K562 (cell line): ENCODE results near the gene KIT. TPM values are rescaled to one million over a fixed set of nuclear protein-coding genes. Genes with fewer than 3 reads are reported as not detected.

ENCODE experiments used
- BHLHE40 ChIP-seq: IDR thresholded peaks from 2 replicates; pipeline ENCODE4 v1.6.1; 2011; ENCODE audit warnings: low read length, improper control_type of control experiment
- CSDE1 ChIP-seq, 2 experiments: fragments of 450-650 bp; IDR thresholded peaks; 2 replicates each; pipeline ENCODE4 v1.6.1; 2016; ENCODE audit warnings: mild to moderate bottlenecking in 1 of 2
- HNRNPLL ChIP-seq: fragments of 200-400 bp; formaldehyde crosslinking; IDR thresholded peaks from 2 replicates; pipeline ENCODE4 v1.6.1; 2017; ENCODE audit warnings: low read length, low read depth, mild to moderate bottlenecking; ENCODE audit not compliant: poor library complexity, severe bottlenecking
- ILF3 ChIP-seq: fragments of 450-650 bp; IDR thresholded peaks from 2 replicates; pipeline ENCODE4 v1.6.1; 2018; ENCODE audit warnings: antibody characterized with exemption, mild to moderate bottlenecking, moderate library complexity, borderline replicate concordance
- KLF1 ChIP-seq: fragments of 450-650 bp; IDR thresholded peaks from 2 replicates; pipeline ENCODE4 v1.6.1; 2016; ENCODE audit warnings: missing genetic modification characterization, missing compliant biosample characterization
- MEF2D ChIP-seq: conservative IDR thresholded peaks from 2 replicates; pipeline ENCODE4 v1.6.1; 2016; ENCODE audit warnings: low read depth, missing genetic modification characterization, missing compliant biosample characterization
- PHF21A ChIP-seq: fragments of 450-650 bp; IDR thresholded peaks from 2 replicates; pipeline ENCODE4 v1.6.1; 2017; ENCODE audit warnings: low read depth, borderline replicate concordance
- POLR2B ChIP-seq: fragments of 450-650 bp; IDR thresholded peaks from 2 replicates; pipeline ENCODE4 v1.6.1; 2018; ENCODE audit warnings: low read depth; ENCODE audit not compliant: partially characterized antibody
- SMAD2 ChIP-seq: fragments of 150-350 bp; IDR thresholded peaks from 2 replicates; pipeline ENCODE4 v1.6.1; 2014; ENCODE audit warnings: low read depth, mild to moderate bottlenecking, low read length
- U2AF2 ChIP-seq: fragments of 200-400 bp; formaldehyde crosslinking; optimal IDR thresholded peaks from 2 replicates; pipeline ENCODE3; 2017; ENCODE audit warnings: low read depth, mild to moderate bottlenecking, low read length
- ZFP1 ChIP-seq: fragments of 450-650 bp; formaldehyde crosslinking; IDR thresholded peaks from 2 replicates; pipeline ENCODE4 v1.4.0; 2020; ENCODE audit warnings: mild to moderate bottlenecking, mixed read lengths
- ZKSCAN1 ChIP-seq: fragments of 150-350 bp; IDR thresholded peaks from 2 replicates; pipeline ENCODE4 v1.6.1; 2016; ENCODE audit warnings: low read depth, low read length
- ZNF146 ChIP-seq: IDR thresholded peaks from one replicate; pipeline ENCODE4 v1.6.1; 2018; ENCODE audit warnings: missing compliant biosample characterization; ENCODE audit not compliant: unreplicated experiment
- ZNF274 ChIP-seq: IDR thresholded peaks from 2 replicates; pipeline ENCODE4 v1.6.1; 2011; ENCODE audit warnings: low read depth, mild to moderate bottlenecking, low read length, moderate library complexity, borderline replicate concordance
- polyA plus RNA-seq, 8 experiments: library from polyadenylated mRNA; depleted of rRNA in 4 of 8; stranded (reverse) in 5 of 8; unstranded in 3 of 8; fragments of >200 nt; fragmentation: Nextera tagmentation in 2 of 8; fragmentation: Illumina TruSeq in 1 of 8; extraction: Ambion mirVana in 2 of 8; extraction: Trizol in 1 of 8; gene quantifications; 2 replicates each; pipeline versions ENCODE4 v1.2.1 to v1.2.3, GENCODE V29; 2011 to 2014; ENCODE audit warnings: inconsistent platforms in 1 of 8, missing spikeins in 1 of 8
- total RNA-seq, 7 experiments: library from RNA; depleted of rRNA in 6 of 7; stranded (reverse); fragments of >200 nt in 6 of 7; fragmentation: Illumina TruSeq in 2 of 7; extraction: Trizol in 2 of 7; gene quantifications; 2 replicates each; pipeline versions ENCODE4 v1.2.1 to v1.2.3, GENCODE V29; 2011 to 2021; ENCODE audit warnings: low replicate concordance in 1 of 7
- TF ChIP-seq, protein P1 (sequence below): sonication (generic); formaldehyde crosslinking; IDR thresholded peaks from 2 replicates; pipeline ENCODE4 v1.8.1; 2022; ENCODE audit warnings: missing genetic modification reagents
- TF ChIP-seq, protein P2 (sequence below): IDR thresholded peaks from 2 replicates; pipeline ENCODE4 v1.6.1; 2011; ENCODE audit warnings: borderline replicate concordance, low read depth, mild to moderate bottlenecking, moderate library complexity, low read length; ENCODE audit not compliant: insufficient read depth, poor library complexity, severe bottlenecking
- TF ChIP-seq, protein P3 (sequence below): fragments of 450-650 bp; formaldehyde crosslinking; IDR thresholded peaks from 2 replicates; pipeline ENCODE4 v1.4.0; 2020; ENCODE audit warnings: mild to moderate bottlenecking, mixed read lengths
- TF ChIP-seq, protein P4 (sequence below): sonication (generic); formaldehyde crosslinking; IDR thresholded peaks from 2 replicates; pipeline ENCODE4 v1.8.1; 2023; ENCODE audit warnings: mild to moderate bottlenecking, missing genetic modification reagents
- TF ChIP-seq, protein P5 (sequence below): sonication (generic); formaldehyde crosslinking; IDR thresholded peaks from 2 replicates; pipeline ENCODE4 v1.8.0; 2022; ENCODE audit warnings: missing genetic modification reagents, mild to moderate bottlenecking, borderline replicate concordance

Gene KIT
- total and polyA plus RNA-seq, 9 of the 15 experiments (the other 6 are each of a cell fraction or from before 2014, with no cell fraction given) = 0.27 to 5.6 (median 0.57) TPM

DNA sequence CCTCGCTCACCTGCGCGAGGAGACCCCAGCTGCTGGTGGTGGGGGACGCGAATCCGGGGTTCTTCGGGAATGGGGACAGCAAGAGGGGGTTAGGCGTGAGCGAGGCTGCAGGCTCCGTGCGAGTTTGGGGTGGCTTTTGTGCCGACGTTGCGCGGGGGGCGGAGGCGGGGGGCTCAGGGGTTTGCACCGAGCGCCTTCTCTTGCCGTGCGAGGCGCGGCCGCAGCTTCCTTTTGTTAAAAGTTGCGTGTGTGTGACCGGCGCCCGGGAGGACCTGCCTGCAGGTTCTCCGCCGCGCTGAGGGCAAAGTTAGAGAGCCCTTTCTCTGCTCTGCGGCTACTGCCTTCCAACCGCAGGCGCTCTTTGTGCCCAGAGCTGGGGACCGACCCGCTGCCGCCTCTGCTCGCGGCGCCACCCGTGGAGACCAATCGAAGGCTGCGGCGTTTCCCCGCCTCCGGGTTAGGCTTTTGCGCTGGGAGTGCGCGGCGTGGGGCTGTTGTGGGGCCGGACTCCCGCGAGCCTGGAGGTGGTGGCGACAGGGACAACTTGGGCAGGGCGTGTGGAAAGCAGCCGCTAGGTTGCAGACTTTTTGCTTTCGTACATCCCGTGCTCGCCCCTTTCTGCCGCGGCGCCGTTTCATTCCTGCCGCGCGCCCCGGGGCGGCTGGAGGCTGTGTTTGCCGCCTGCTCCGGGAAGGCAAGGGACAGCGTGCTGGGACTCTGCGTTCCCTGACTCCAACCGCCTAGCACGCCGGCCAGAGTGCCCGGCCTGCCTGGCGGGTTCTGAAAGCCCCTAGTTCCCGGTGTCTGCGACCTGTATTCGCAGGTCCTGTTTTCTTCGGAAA is 716 bp downstream of the KIT start (continued):
- TF ChIP-seq, protein P1, sequence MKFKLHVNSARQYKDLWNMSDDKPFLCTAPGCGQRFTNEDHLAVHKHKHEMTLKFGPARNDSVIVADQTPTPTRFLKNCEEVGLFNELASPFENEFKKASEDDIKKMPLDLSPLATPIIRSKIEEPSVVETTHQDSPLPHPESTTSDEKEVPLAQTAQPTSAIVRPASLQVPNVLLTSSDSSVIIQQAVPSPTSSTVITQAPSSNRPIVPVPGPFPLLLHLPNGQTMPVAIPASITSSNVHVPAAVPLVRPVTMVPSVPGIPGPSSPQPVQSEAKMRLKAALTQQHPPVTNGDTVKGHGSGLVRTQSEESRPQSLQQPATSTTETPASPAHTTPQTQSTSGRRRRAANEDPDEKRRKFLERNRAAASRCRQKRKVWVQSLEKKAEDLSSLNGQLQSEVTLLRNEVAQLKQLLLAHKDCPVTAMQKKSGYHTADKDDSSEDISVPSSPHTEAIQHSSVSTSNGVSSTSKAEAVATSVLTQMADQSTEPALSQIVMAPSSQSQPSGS (CRISPR knock-in tag) = no peak
- TF ChIP-seq PHF21A (0 out of 2 replicates have a peak, but pooled peaks have one; percentile 34), POLR2B (no peak), CSDE1 (IDR thresholded peaks at IDR 0.05) (no peak), ZNF146 (no peak), KLF1 (no peak), HNRNPLL (no peak), SMAD2 (no peak), ZKSCAN1 (no peak), BHLHE40 (peak; percentile 63), ILF3 (no peak), ZFP1 (CRISPR knock-in tag) (no peak), MEF2D (tag) (no peak), ZNF274 (no peak), U2AF2 (no peak)
- TF ChIP-seq, protein P2, sequence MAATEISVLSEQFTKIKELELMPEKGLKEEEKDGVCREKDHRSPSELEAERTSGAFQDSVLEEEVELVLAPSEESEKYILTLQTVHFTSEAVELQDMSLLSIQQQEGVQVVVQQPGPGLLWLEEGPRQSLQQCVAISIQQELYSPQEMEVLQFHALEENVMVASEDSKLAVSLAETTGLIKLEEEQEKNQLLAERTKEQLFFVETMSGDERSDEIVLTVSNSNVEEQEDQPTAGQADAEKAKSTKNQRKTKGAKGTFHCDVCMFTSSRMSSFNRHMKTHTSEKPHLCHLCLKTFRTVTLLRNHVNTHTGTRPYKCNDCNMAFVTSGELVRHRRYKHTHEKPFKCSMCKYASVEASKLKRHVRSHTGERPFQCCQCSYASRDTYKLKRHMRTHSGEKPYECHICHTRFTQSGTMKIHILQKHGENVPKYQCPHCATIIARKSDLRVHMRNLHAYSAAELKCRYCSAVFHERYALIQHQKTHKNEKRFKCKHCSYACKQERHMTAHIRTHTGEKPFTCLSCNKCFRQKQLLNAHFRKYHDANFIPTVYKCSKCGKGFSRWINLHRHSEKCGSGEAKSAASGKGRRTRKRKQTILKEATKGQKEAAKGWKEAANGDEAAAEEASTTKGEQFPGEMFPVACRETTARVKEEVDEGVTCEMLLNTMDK = no peak
- TF ChIP-seq, protein P3, sequence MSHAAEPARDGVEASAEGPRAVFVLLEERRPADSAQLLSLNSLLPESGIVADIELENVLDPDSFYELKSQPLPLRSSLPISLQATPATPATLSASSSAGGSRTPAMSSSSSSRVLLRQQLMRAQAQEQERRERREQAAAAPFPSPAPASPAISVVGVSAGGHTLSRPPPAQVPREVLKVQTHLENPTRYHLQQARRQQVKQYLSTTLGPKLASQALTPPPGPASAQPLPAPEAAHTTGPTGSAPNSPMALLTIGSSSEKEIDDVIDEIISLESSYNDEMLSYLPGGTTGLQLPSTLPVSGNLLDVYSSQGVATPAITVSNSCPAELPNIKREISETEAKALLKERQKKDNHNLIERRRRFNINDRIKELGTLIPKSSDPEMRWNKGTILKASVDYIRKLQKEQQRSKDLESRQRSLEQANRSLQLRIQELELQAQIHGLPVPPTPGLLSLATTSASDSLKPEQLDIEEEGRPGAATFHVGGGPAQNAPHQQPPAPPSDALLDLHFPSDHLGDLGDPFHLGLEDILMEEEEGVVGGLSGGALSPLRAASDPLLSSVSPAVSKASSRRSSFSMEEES (CRISPR knock-in tag) = no peak
- TF ChIP-seq, protein P4, sequence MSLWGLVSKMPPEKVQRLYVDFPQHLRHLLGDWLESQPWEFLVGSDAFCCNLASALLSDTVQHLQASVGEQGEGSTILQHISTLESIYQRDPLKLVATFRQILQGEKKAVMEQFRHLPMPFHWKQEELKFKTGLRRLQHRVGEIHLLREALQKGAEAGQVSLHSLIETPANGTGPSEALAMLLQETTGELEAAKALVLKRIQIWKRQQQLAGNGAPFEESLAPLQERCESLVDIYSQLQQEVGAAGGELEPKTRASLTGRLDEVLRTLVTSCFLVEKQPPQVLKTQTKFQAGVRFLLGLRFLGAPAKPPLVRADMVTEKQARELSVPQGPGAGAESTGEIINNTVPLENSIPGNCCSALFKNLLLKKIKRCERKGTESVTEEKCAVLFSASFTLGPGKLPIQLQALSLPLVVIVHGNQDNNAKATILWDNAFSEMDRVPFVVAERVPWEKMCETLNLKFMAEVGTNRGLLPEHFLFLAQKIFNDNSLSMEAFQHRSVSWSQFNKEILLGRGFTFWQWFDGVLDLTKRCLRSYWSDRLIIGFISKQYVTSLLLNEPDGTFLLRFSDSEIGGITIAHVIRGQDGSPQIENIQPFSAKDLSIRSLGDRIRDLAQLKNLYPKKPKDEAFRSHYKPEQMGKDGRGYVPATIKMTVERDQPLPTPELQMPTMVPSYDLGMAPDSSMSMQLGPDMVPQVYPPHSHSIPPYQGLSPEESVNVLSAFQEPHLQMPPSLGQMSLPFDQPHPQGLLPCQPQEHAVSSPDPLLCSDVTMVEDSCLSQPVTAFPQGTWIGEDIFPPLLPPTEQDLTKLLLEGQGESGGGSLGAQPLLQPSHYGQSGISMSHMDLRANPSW (CRISPR knock-in tag) = no peak
- TF ChIP-seq, protein P5, sequence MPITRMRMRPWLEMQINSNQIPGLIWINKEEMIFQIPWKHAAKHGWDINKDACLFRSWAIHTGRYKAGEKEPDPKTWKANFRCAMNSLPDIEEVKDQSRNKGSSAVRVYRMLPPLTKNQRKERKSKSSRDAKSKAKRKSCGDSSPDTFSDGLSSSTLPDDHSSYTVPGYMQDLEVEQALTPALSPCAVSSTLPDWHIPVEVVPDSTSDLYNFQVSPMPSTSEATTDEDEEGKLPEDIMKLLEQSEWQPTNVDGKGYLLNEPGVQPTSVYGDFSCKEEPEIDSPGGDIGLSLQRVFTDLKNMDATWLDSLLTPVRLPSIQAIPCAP (CRISPR knock-in tag) = no peak
